Airway epithelial cell (primary cell): ENCODE measurements around the gene ARSK. TPM values are rescaled to one million over a fixed set of nuclear protein-coding genes. Genes with fewer than 3 reads are reported as not detected.

Experiments
- total RNA-seq: library from RNA; depleted of rRNA; stranded (reverse); fragments of >200 nt; gene quantifications from 2 replicates; pipeline ENCODE4 v1.2.3, GENCODE V29; 2015

ARSK gene, protein sequence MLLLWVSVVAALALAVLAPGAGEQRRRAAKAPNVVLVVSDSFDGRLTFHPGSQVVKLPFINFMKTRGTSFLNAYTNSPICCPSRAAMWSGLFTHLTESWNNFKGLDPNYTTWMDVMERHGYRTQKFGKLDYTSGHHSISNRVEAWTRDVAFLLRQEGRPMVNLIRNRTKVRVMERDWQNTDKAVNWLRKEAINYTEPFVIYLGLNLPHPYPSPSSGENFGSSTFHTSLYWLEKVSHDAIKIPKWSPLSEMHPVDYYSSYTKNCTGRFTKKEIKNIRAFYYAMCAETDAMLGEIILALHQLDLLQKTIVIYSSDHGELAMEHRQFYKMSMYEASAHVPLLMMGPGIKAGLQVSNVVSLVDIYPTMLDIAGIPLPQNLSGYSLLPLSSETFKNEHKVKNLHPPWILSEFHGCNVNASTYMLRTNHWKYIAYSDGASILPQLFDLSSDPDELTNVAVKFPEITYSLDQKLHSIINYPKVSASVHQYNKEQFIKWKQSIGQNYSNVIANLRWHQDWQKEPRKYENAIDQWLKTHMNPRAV
- total RNA-seq: 6.9 and 7.7 TPM in 2 replicates

DNA sequence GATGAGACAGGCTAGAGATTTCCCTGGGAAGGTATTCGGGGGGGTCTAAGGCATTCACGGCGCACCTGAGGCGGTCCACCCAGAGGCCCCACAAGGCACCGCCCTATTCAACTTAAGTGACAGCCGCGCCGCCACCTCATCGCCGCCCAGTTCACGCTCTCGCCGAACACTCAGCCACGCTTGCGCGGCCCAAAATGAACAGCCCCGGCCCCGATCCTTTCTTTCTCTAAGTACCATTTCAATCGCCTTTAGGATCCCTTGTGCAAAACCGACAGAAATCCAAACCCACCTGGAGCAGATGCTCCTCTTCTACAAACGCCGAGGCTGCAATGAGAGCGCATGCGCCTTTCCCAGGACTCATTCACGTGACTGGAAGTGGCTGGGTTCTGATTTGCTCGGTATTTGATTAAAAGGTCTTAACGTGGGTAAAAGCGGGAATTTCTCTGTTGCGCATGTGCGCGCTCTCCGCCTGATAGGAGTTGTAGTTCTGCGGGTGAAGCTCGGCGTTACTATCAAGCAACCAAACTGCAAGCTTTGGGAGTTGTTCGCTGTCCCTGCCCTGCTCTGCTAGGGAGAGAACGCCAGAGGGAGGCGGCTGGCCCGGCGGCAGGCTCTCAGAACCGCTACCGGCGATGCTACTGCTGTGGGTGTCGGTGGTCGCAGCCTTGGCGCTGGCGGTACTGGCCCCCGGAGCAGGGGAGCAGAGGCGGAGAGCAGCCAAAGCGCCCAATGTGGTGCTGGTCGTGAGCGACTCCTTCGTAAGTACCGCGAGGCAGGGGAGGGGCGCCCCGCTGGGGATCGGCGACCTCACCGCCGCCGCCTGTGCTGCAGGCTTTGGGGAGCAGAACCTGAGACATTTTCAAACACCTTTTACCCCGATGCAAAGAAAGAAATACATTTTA is at the start of gene ARSK, which contains the start of gene SKIC3:
Gene ARSK (plus strand): TSS at position 455 of the 902 bp plus-strand sequence. CDS start 178 bp downstream, at position 633.
Gene SKIC3 (minus strand): TSS at position 331 of the 902 bp plus-strand sequence. CDS start 7,827 bp downstream, outside the sequence.

DNA sequence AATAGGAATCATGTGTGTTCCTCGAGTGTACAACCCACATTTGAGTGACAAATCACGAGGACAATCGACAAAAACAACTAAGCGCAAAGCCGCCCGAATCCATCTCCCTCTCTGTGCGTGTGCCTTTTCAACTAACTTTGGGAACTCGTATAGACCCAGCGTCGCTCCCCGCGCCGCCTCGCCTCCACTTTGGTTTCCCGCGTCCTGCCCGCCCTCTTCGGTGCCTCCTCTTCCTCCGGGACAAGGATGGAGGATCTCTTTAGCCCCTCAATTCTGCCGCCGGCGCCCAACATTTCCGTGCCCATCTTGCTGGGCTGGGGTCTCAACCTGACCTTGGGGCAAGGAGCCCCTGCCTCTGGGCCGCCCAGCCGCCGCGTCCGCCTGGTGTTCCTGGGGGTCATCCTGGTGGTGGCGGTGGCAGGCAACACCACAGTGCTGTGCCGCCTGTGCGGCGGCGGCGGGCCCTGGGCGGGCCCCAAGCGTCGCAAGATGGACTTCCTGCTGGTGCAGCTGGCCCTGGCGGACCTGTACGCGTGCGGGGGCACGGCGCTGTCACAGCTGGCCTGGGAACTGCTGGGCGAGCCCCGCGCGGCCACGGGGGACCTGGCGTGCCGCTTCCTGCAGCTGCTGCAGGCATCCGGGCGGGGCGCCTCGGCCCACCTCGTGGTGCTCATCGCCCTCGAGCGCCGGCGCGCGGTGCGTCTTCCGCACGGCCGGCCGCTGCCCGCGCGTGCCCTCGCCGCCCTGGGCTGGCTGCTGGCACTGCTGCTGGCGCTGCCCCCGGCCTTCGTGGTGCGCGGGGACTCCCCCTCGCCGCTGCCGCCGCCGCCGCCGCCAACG is 65.3 kb downstream of the ARSK start, which contains the start of gene GPR150:
Gene GPR150 (plus strand): TSS at position 58 of the 840 bp plus-strand sequence. CDS start 189 bp downstream, at position 247.

DNA sequence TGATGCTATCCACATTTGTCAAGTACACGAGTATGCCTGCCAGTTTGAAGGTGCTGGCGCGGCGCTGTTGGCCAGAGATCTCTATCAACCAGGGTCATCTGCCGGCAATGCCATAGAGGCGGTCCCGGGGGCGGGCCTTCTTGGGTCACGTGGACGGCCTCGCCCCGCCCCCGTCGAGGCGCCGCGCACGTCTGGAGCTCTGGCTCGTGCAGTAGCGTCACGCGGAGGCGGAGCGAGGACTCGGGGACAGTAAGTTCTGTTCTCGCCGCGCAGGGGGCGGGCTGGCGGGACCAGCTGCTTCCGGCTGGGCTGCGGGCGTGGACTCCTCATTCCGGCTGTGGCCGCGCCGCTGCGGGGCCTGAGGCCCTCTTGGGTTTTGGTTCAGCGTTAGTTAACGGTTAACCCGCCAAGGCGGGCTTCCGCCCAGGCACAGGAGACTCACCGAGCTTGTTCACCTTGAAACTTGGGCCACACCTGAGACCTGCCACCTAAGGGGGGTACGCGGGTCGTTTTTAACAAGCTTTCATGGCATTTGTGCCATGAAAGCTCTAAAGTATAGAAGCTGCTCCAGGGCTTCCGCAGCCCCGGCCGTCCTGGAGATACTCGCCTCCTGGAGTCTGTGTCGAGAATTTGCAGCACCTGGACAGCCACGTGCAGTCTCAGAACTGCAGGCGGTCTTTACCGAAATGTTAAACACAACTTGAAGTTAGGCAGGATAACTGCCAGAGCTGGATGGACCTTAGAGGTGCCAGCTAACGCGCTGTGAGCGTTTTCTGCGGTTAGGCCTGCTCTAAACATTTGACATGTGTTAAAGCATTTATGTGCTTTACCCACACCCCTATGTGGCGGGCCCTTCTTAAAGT is 91.9 kb downstream of the ARSK start, which contains the start of gene RFESD:
Gene RFESD (plus strand): TSS at position 209 of the 863 bp plus-strand sequence. CDS start 5,495 bp downstream, outside the sequence.

Other genes starting within 250 kb of the ARSK start
- not detected in 2 replicates for gene FAM81B, start 163.7 kb upstream of the ARSK start, total RNA-seq
- gene SKIC3, start 124 bp upstream of the ARSK start, total RNA-seq: 53.6 and 54.5 TPM in 2 replicates
- gene GPR150, start 65.0 kb downstream of the ARSK start, total RNA-seq: 0.65 TPM in 1 of 2 replicates, not detected in the other
- 0.98 and 2.2 TPM in 2 replicates for gene RFESD, start 91.7 kb downstream of the ARSK start, total RNA-seq
- 0.28 TPM in 1 of 2 replicates, not detected in the other for gene SPATA9, start 127.9 kb downstream of the ARSK start, total RNA-seq
- gene RHOBTB3, start 176.2 kb downstream of the ARSK start, total RNA-seq: 36.6 and 48.9 TPM in 2 replicates